Upper lobe of left lung (tissue), 4 donors: ENCODE measurements around the gene SPNS1.

Experiments used
- CTCF ChIP-seq, 6 experiments: fragments of 450-650 bp in 4 of 6; fragments of 200-600 bp in 2 of 6; sonication (generic) in 2 of 6; IDR thresholded peaks; one replicate each; pipeline ENCODE4 v1.5.1; 2016 to 2019; ENCODE audit warnings: antibody characterized with exemption in 6 of 6
- EP300 ChIP-seq, 4 donors: sonication (generic); formaldehyde crosslinking; IDR thresholded peaks; one replicate each; pipeline ENCODE4 v1.5.1; 2017; ENCODE audit warnings: antibody characterized with exemption in 4 of 4, control low read depth in 2 of 4
- POLR2A ChIP-seq, 4 donors: fragments of 450-650 bp; IDR thresholded peaks; one replicate each; pipeline ENCODE4 v1.5.1; 2016 to 2017; ENCODE audit warnings: antibody characterized with exemption in 4 of 4, mild to moderate bottlenecking in 2 of 4
- POLR2AphosphoS5 ChIP-seq, 2 donors: sonication (generic); formaldehyde crosslinking; IDR thresholded peaks; one replicate each; pipeline ENCODE4 v1.5.1; 2017; ENCODE audit warnings: antibody characterized with exemption in 2 of 2

GRCh38 chr16:29025735-29026134 lies 51.2 kb downstream of the SPNS1 start:
- TF ChIP-seq CTCF (IDR thresholded peaks at IDR 0.05), result no peak
- TF ChIP-seq POLR2A (IDR thresholded peaks at IDR 0.05), result no peak
- TF ChIP-seq POLR2AphosphoS5 (IDR thresholded peaks at IDR 0.05), result no peak
- TF ChIP-seq EP300 (IDR thresholded peaks at IDR 0.05), result no peak
